HG02678 (cell line): ENCODE data around the gene TAAR6.
"Not testable (repeated sequence)": the region's sequence is repeated elsewhere in the genome, so short reads cannot be mapped to it uniquely, and the experiment has no call there.

Source experiments
- ATAC-seq: cut with Tn5 transposase; IDR thresholded peaks from one replicate; pipeline ENCODE4 v1.9.1; 2021; ENCODE audit warnings: mild to moderate bottlenecking, moderate library complexity; ENCODE audit not compliant: unreplicated experiment

Gene TAAR6, protein sequence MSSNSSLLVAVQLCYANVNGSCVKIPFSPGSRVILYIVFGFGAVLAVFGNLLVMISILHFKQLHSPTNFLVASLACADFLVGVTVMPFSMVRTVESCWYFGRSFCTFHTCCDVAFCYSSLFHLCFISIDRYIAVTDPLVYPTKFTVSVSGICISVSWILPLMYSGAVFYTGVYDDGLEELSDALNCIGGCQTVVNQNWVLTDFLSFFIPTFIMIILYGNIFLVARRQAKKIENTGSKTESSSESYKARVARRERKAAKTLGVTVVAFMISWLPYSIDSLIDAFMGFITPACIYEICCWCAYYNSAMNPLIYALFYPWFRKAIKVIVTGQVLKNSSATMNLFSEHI

DNA sequence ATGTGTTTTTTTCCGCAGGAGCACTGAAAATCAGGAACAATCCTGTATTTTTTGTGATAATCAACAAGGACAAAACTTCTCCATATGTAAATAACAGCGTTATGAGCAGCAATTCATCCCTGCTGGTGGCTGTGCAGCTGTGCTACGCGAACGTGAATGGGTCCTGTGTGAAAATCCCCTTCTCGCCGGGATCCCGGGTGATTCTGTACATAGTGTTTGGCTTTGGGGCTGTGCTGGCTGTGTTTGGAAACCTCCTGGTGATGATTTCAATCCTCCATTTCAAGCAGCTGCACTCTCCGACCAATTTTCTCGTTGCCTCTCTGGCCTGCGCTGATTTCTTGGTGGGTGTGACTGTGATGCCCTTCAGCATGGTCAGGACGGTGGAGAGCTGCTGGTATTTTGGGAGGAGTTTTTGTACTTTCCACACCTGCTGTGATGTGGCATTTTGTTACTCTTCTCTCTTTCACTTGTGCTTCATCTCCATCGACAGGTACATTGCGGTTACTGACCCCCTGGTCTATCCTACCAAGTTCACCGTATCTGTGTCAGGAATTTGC lies at the start of gene TAAR6:
Gene TAAR6 (plus strand): TSS at position 102 of the 557 bp plus-strand sequence. CDS start 0 bp downstream, at position 102.
- no peak for ATAC-seq

DNA sequence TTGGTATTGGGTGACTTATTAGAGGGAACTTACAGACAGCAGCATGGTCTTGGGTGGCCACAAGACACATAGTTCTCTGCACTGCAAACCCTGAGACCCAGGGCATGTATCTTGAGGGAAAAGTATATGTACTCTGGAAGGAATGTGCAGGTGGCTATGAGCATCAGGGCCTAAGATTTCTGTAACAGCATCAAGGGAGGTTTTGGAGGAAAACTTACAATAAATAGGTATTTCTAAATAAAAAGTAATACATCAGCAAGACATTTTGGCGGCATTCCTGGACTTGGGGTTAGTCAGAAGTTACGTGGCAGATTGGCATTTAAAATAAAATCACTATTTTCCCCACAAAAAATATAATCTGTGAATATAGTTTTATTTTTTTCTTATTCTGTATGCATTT lies 49.2 kb upstream of the TAAR6 start:
- no peak for ATAC-seq

DNA sequence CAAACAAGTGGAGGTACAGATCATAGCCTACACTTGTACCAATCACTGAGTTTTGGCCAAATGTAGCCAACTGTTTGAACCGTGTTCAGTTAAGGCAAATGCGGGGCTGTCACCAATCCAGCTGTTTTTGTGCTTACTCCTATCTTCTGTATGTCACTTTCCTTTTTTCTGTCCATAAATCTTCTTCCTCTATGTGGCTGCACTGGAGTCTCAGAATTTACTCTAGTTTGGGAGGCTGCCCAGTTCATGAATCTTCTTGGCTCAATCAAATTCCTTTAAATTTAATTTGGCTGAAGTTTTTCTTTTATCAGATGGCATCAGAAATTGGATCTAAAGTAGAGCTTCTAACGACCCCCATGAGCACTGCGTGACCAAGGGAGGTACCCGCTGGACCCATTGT lies 45.5 kb upstream of the TAAR6 start:
- no peak for ATAC-seq

DNA sequence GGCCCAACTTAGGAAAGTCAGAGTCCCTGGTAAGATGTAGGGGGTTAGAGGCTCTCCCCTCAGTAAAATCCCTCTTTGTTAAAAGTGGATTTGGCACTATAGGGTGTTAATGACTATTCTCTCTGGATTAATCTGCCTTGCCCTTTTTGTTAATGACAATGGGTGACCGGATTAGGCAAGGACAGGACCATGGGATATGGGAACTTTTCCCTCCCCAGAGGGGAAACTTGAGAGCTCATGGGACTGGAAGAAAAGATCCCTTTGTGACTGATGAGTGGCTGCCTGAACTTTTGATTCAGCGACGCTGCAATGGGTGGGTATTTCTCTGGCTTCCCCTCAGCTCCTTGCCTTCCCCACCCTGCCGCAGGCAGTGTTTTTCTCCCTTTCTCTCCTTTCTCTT lies 44.3 kb upstream of the TAAR6 start:
- no peak for ATAC-seq

DNA sequence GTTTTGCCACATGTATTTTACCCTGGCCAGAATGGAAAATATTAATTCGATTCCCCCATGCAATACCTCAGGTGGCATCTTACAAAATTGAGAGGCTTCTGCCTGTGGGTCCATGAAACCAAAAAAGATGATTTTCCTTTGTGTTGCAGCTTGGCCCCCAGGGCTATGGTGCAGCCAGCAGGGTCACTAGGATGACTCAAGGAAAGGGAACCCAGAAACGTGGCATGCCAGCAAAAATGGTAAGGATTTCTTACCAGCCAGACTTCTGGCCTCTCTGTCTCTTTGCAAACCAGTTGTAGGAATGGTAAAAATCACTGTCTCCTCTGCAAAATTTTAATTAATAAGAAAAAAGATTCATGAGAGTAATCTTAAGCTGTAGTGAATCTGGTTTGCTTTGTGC lies 43.7 kb upstream of the TAAR6 start:
- ATAC-seq, result no peak

DNA sequence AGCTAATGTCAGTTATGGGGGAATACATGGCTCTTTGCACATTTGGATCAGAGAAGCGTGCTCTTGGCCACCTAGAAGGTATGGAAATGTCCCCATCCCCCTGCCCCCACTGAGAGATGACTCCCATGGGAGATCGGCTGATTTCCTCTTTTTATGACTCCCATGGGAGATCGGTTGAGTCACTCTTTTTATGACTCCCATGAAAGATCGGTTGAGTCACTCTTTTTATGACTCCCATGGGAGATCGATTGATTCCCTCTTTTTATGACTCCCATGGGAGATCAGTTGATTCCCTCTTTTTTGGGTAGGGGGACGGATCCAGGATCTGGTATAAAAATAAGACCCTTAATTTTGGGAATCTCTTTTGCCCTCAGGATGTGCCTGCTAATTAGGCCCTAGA lies 42.3 kb upstream of the TAAR6 start:
- ATAC-seq, result no peak

DNA sequence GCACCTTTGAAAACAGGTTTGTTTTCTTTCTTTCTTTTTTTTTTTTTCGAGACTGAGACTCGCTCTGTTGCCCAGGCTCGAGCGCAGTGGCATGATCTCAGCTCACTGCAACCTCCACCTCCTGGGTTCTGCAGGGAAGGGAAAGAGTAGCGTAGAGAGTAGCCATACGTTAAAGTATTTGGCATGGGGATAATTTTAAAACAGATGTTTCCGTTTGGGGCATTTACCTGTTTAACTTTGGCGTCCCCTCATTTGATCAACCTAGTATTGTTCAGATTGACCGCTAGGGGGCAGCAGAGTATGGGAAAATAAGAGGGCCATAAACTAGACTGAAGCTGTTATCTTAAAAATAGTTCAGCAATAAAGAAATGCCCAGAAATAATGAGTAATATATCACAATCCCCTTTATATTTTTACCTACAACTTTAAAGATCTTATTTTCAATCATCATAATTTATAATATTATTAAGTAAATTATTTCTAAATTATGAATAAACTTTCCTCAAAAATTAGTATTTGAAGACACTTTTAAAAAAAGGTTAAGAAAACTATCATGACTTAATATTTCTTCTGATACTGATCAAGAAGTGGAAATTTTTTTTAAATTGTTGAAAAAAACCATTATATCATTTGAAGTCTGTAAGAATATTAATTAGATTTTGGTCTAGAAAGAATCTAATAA lies 39.7 kb upstream of the TAAR6 start:
- ATAC-seq, result peak; percentile 85

DNA sequence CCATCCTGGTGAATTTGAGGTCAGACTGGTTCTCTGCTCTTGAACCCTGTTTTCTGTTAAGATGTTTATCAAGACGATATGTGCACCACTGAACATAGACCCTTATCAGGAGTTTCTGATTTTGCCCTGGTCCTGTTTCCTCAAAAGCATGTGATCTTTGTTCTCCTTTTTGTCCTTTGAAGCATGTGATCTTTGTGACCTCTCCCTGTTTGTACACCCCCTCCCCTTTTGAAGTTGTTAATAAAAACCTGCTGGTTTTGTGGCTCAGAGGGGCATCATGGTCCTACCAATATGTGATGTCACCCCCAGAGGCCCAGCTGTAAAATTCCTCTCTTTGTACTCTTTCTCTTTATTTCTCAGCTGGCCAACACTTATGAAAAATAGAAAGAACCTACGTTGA lies 35.6 kb upstream of the TAAR6 start:
- not testable (repeated sequence) for ATAC-seq

DNA sequence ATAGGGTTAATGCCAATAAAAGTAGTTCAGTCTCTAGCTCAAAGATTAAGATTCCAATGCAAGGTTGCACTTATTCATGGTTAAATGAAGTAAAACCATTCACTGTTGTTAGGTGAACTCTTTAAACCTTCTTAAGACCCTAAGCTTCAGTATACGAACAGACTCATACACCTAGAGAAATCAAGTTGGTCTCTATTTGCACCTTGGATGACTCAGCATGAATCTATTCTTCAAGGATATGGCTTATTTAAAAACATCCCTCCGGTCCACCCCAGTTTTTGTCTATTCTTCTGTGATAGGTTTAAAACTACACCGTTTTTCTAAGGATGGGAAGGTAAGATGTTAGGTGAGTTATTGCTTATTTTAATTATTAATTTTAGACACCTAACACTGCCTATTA lies 33.0 kb upstream of the TAAR6 start:
- no peak for ATAC-seq

DNA sequence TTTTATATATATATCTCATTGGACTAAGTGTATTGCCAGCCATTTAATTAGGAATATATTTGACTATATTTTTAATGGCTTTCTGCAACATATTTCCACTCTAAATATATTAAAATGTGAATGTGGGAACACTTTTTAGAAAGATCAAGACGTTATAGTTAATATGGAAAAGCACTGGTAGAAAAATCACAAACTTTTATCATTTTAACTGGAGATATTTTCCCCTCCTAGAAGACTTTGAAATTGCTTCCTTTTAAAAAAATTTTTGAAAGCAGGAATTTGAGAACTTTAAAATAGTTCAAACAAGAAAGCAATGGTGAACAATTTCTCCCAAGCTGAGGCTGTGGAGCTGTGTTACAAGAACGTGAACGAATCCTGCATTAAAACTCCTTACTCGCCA lies 32.1 kb upstream of the TAAR6 start, which contains the start of gene TAAR9:
Gene TAAR9 (plus strand): TSS at position 301 of the 400 bp plus-strand sequence. CDS start 13 bp downstream, at position 314.
- ATAC-seq, result no peak

DNA sequence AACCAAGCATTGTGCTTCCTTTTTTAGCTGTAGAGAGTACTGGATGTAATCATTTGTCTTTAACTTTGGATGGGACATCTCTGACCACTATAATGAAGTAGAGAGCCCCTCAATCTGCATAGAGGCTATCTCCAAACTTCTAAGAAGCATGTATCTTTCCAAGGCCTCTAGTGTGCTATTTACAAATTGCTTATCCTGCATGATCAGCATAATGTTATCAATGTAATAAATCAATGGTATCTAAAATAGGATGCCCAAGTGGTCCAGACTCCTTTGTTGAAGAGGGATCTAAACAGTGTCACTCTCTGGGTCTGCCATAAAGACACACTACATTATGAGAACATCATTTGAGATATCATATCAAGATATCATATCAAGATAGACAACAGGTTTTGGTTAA lies 25.3 kb upstream of the TAAR6 start:
- no peak for ATAC-seq

DNA sequence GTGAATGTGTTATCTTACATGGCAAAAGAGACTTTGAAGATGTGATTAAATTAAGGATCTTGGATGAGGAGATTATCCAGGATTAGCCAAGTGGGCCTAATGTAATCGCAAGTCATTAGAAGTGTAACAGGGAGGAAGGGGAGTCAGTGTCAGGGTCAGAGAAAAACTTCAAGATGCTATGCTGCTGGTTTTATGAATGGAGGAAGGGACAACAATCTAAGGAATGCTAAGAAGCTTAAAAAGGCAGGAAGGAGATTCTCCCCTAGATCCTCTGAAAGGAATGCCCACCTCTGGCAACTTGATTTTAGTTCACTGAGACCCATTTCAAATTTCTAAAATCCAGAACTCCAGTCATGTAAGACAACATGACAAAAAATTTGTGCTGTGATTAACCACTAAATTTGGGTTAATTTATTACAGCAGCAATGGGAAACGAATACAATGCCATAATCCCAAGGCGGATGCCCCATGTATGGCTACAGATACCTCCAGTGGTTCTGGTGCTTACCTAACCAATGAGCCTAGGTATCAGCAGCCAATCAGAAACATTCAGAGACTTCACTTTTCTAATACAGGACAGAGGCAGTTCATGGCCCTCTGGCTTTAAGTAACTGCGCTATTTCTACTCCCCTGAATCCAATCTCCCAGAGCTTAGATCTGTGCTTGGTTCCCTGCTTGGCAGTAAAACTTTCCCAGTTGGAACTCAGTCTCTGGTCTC lies 21.2 kb upstream of the TAAR6 start:
- no peak for ATAC-seq

DNA sequence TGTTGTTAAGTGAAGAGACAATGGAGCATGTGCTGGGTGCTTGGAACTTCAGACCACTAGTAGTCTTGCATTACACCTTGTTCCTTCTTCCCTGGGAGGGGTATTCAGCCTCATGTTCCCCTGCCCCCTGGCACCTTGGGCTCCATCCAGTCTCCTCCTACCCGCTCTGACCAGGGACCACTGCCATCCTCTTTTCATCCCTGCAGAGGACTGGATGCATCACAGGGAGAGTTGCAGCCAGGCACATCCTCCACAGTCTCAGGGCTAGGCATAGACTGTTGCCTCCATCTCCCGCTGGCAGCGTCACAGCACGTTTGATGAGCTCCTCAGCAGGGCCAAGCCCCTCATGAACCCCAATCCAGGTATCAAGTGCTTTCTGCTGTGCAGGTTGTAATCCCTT lies 18.9 kb upstream of the TAAR6 start:
- no peak for ATAC-seq

DNA sequence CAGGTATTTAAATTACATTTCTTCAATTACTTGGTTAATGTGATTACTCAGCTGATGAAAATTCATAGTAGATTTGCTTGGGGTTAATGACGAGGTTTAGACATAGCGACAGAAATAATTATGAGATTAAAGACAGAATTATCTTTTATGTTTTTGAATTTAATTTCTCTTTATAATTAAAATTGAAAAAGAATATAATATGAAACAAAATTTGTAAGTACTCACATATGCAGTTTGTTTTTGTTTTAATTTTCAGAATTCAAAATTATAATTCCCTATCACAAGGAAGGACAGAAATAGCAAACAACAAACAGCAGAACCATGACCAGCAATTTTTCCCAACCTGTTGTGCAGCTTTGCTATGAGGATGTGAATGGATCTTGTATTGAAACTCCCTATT lies 17.8 kb upstream of the TAAR6 start, which contains the start of gene TAAR8:
Gene TAAR8 (plus strand): TSS at position 301 of the 400 bp plus-strand sequence. CDS start 21 bp downstream, at position 322.
- no peak for ATAC-seq

DNA sequence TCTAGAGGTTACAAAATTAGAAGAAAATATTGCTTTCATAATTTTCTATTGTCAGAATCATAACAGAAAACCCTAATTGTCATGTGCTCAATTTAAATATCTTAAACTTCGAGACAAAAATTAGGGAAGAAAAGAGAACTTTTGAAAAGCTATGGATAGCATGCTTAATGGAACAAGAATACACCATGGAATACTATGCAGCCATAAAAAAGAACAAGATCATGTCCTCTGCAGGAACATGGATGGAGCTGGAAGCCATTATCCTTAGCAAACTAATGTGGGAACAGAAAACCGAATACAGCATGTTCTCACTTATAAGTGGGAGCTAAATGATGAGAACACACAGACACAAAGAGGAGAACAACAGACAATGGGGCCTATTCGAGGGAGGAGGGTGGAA lies 10.0 kb upstream of the TAAR6 start:
- ATAC-seq, result not testable (repeated sequence)

DNA sequence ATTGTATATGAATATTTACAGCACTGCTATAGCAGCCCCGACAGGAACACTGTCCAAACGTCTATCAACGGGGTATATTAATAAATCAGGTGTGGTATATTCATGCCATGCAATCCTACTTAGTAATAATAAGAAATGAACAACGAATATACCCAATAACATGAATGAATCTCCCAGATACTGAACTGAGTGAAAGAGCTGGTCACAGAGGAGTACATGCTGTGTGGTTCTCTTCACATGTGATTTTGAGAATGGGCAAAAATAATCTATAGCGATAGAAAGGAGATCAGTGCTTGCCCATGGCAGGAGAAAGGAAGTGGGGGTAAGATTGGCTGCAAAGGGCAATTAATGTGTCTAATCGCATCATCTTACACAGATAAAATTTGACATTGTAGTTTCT lies 3.7 kb upstream of the TAAR6 start:
- ATAC-seq, result no peak

DNA sequence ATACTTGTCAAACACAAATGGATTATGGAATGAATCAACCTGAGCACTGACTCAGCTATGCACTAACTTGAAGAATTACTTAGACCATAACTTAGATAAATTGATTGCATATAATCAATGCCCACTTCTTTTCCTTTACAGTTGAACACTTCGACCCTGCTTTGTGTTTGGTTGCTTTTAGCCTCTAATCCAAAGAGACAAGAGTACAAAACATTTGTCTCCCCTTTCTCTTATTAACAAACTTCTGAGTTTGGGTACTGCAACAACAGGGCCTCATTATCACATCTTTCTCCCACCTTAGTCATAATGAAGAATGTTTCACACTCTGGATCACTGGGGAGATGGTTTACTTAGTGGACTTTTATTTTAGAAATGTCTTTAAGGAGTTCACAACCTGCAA lies 2.6 kb upstream of the TAAR6 start:
- no peak for ATAC-seq

DNA sequence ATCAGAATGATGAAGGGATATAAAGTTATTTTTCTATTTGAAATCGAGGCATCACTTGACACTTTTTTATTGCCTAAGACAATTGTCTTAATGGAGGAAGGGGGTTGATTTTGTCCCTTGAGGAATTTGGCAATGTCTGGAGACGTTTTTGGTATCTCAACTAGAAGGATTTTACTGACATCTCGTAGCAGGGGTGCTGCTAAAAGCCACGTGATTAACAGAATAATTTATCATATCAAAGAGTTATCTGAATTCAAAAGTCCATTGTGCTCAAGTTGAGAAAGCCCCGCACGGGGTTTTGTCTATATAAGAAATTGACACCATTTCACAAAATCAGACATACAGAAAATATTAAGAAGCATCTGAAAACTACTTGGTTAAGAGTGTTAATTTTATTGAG lies 1.5 kb upstream of the TAAR6 start:
- no peak for ATAC-seq

DNA sequence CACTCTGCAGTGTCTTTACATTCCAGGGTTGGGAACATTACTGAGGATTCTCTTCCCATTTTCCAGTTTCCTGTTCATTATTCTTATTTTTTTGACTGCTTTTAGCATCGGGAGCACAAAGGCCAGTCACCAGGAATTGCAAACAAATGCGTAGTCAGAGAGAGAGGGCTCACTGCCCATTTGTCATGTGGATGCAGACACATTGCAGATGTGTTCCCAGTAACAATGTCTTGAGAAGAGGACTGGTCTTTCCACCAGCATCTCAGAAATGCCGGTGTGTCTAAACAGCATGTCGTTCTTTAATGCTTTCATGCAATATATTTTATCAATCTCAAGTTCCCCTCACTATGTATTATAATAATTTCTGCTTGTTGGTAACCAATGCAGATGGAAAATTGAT lies 952 bp upstream of the TAAR6 start:
- no peak for ATAC-seq

DNA sequence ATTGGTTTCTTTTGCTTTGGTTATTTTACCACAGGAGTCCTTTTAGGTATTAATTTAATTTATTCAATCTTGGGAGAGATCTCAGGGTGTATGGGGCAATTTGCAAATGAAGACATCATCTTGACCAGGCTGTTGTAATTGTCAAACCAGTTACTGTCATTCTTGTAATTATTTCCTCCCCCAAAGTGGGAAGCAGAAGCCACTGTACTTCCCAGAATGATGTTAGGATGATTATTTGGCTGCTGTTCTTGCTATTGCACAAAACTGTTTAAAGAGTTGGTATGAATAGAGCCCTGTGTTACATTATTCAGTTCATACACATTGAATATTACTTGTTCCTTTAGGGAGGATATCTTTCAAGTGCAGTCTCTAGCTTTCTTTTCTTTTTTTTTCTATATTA lies 1.7 kb downstream of the TAAR6 start:
- ATAC-seq, result no peak

DNA sequence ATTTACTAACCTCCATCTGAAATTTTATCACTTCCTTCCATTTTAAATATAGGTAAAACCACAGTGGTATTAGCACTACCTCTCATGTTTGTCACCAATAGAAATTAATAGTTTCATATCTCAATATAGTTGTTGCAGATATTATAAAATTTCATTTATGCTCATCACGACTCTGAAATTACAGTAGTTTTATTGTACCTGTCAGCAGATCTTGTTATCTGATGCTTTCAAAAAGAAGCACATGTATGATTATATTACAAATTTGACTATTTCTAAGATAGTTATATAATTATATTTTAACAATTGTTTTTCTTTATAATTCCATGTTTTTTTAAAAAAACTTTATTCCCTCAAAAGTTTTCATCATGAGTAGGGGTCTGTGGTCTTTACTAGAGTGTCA lies 14.6 kb downstream of the TAAR6 start:
- no peak for ATAC-seq
